GM23338 (cell line): ENCODE results near the gene GM2A.

Source experiments
- CREB1 ChIP-seq: fragments of 250-450 bp; sonication (Bioruptor Pico); IDR thresholded peaks from 2 replicates; pipeline ENCODE4 v1.5.0; 2020; ENCODE audit warnings: low read depth, mild to moderate bottlenecking, moderate library complexity
- CTCF ChIP-seq, 2 experiments: fragments of 200-600 bp in 1 of 2; sonication (generic) in 1 of 2; conservative IDR thresholded peaks; 2 replicates each; pipeline versions ENCODE4 v1.5.1 to v1.6.1; 2016 to 2017; ENCODE audit warnings: antibody characterized with exemption in 2 of 2, low read depth in 2 of 2, mild to moderate bottlenecking in 2 of 2, moderate library complexity in 1 of 2
- ETS1 ChIP-seq: IDR thresholded peaks from 2 replicates; pipeline ENCODE4 v1.6.1; 2016; ENCODE audit warnings: antibody characterized with exemption
- EZH2 ChIP-seq: fragments of 200-600 bp; sonication (generic); IDR thresholded peaks from one replicate; pipeline ENCODE4 v1.8.0; 2017; ENCODE audit warnings: antibody characterized with exemption, mild to moderate bottlenecking, low read depth; ENCODE audit not compliant: unreplicated experiment
- POLR2AphosphoS5 ChIP-seq: IDR thresholded peaks from 2 replicates; pipeline ENCODE4 v1.6.1; 2016; ENCODE audit warnings: antibody characterized with exemption, low read depth

GRCh38 chr5:151258816-151259215, 5.8 kb downstream of the GM2A start:
- TF ChIP-seq CTCF (conservative IDR thresholded peaks at IDR 0.05; ENCODE audit: low read depth in 2 of 2) (no peak), CREB1 (CRISPR knock-in tag) (no peak), POLR2AphosphoS5 (no peak), ETS1 (no peak), EZH2 (no peak)
